GM13977 (cell line): ENCODE results near the gene SNX10.

Experiments
- DNase-seq: peaks from one replicate; pipeline ENCODE4 v3.0.0; 2012; ENCODE audit warnings: low spot score
- CTCF ChIP-seq: IDR thresholded peaks from 2 replicates; pipeline ENCODE4 v1.5.1; 2012; ENCODE audit warnings: mild to moderate bottlenecking, control low read depth; ENCODE audit not compliant: insufficient read depth; ENCODE audit errors: extremely low read depth, missing control alignments
- in situ Hi-C: fragments of 300-500 bp; cut with MboI; formaldehyde crosslinking; loops from one replicate; pipeline ENCODE4 v1.12.0; 2022; ENCODE audit warnings: low sequenced_read_pairs, low pct_unique_long_range_greater_than_20kb, mixed read lengths, inconsistent platforms; ENCODE audit not compliant: unreplicated experiment

The SNX10 gene

GRCh38 chr7:26319636-26320035 lies 28.0 kb downstream of the SNX10 start:
- no peak for DNase-seq
- TF ChIP-seq CTCF, result no peak
- in situ Hi-C loops, result no loop called here

GRCh38 chr7:26320878-26321277 lies 29.2 kb downstream of the SNX10 start:
- TF ChIP-seq CTCF, result no peak
- in situ Hi-C loops, result no loop called here
- DNase-seq, result no peak

GRCh38 chr7:26321435-26321834 lies 29.8 kb downstream of the SNX10 start:
- TF ChIP-seq CTCF, result no peak
- in situ Hi-C loops, result no loop called here
- DNase-seq, result no peak

- in situ Hi-C loops, result no loop called here
- no peak for DNase-seq
- TF ChIP-seq CTCF, result no peak
Observed at GRCh38 chr7:26326211-26326610, 34.5 kb downstream of the SNX10 start.

GRCh38 chr7:26328498-26329390 lies 37.1 kb downstream of the SNX10 start:
- no peak for TF ChIP-seq CTCF
- no peak for DNase-seq
- in situ Hi-C loops, result no loop called here

GRCh38 chr7:26329520-26330255 lies 38.0 kb downstream of the SNX10 start:
- DNase-seq, result no peak
- in situ Hi-C loops, result no loop called here
- no peak for TF ChIP-seq CTCF
